Mesenchymal stem cell (in vitro differentiated cells and primary cell): ENCODE results near the gene ELOVL6. TPM values are rescaled to one million over a fixed set of nuclear protein-coding genes. Genes with fewer than 3 reads are reported as not detected.

Source experiments
- DNase-seq: peaks from one replicate; pipeline ENCODE4 v3.0.0-alpha.2; 2013
- H2AFZ ChIP-seq: one replicate; pipeline ENCODE4 v1.6.1; 2013; ENCODE audit warnings: low read depth, mild to moderate bottlenecking, control low read depth, inconsistent platforms, low read length, moderate library complexity
- H2AK5ac ChIP-seq: 2 replicates; pipeline ENCODE4 v1.6.1; 2013; ENCODE audit warnings: low read length, moderate library complexity, mild to moderate bottlenecking, inconsistent platforms; ENCODE audit not compliant: severe bottlenecking
- H2BK120ac ChIP-seq: one replicate; pipeline ENCODE4 v1.6.1; 2013; ENCODE audit warnings: low read depth, mild to moderate bottlenecking, inconsistent platforms, low read length, moderate library complexity
- H2BK12ac ChIP-seq, 2 experiments: one replicate each; pipeline ENCODE4 v1.6.1; 2013; ENCODE audit warnings: inconsistent platforms in 2 of 2, low read length in 2 of 2, mild to moderate bottlenecking in 2 of 2, moderate library complexity in 2 of 2, control low read depth in 1 of 2
- H2BK15ac ChIP-seq: one replicate; pipeline ENCODE4 v1.6.1; 2013; ENCODE audit warnings: mild to moderate bottlenecking, low read depth, inconsistent platforms; ENCODE audit not compliant: poor library complexity, severe bottlenecking
- H2BK5ac ChIP-seq: 2 replicates; pipeline ENCODE4 v1.6.1; 2013; ENCODE audit warnings: low read depth, mild to moderate bottlenecking, low read length, control low read depth, inconsistent platforms; ENCODE audit not compliant: poor library complexity, severe bottlenecking
- H3K14ac ChIP-seq, 2 experiments: one replicate each; pipeline ENCODE4 v1.6.1; 2013; ENCODE audit warnings: inconsistent platforms in 2 of 2, low read length in 2 of 2, control low read depth in 1 of 2, mild to moderate bottlenecking in 1 of 2, moderate library complexity in 1 of 2
- H3K18ac ChIP-seq, 2 experiments: one replicate each; pipeline ENCODE4 v1.6.1; 2013; ENCODE audit warnings: inconsistent platforms in 2 of 2, low read length in 2 of 2, control low read depth in 1 of 2, low read depth in 1 of 2, mild to moderate bottlenecking in 1 of 2
- H3K23ac ChIP-seq, 2 experiments: one replicate each; pipeline ENCODE4 v1.6.1; 2013; ENCODE audit warnings: inconsistent platforms in 2 of 2, low read length in 2 of 2, mild to moderate bottlenecking in 2 of 2, moderate library complexity in 2 of 2, control low read depth in 1 of 2
- H3K27ac ChIP-seq: 2 replicates; pipeline ENCODE4 v1.5.1; 2013; ENCODE audit warnings: mild to moderate bottlenecking, moderate library complexity, low read length, control low read depth, inconsistent platforms; ENCODE audit not compliant: poor library complexity, severe bottlenecking
- H3K27me3 ChIP-seq, 2 experiments: 2 replicates each; pipeline versions ENCODE4 v1.6.1 to v1.7.0; 2013; ENCODE audit warnings: low read length in 2 of 2, mild to moderate bottlenecking in 2 of 2, moderate library complexity in 2 of 2, control low read depth in 1 of 2, inconsistent platforms in 1 of 2; ENCODE audit not compliant: control insufficient read depth in 1 of 2, insufficient read depth in 1 of 2
- H3K36me3 ChIP-seq, 2 experiments: 2 replicates each; pipeline versions ENCODE4 v1.6.1 to v1.7.0; 2013; ENCODE audit warnings: low read length in 2 of 2, control low read depth in 1 of 2, inconsistent platforms in 1 of 2, low read depth in 1 of 2, mild to moderate bottlenecking in 1 of 2; ENCODE audit not compliant: insufficient read depth in 2 of 2, control insufficient read depth in 1 of 2
- H3K4ac ChIP-seq, 2 experiments: one replicate each; pipeline ENCODE4 v1.6.1; 2013; ENCODE audit warnings: inconsistent platforms in 2 of 2, low read length in 2 of 2, mild to moderate bottlenecking in 2 of 2, moderate library complexity in 2 of 2, control low read depth in 1 of 2, low read depth in 1 of 2
- H3K4me1 ChIP-seq: 2 replicates; pipeline ENCODE4 v1.6.1; 2013; ENCODE audit warnings: low read depth, low read length, control low read depth; ENCODE audit not compliant: control insufficient read depth, insufficient read depth
- H3K4me2 ChIP-seq: 2 replicates; pipeline ENCODE4 v1.6.1; 2013; ENCODE audit warnings: low read length, mild to moderate bottlenecking, inconsistent platforms; ENCODE audit not compliant: poor library complexity, severe bottlenecking
- H3K4me3 ChIP-seq, 2 experiments: 2 replicates each; pipeline versions ENCODE4 v1.5.1 to v1.7.0; 2013; ENCODE audit warnings: low read length in 2 of 2, mild to moderate bottlenecking in 2 of 2, control low read depth in 1 of 2, low read depth in 1 of 2; ENCODE audit not compliant: insufficient read depth in 1 of 2
- H3K79me1 ChIP-seq: replicated peaks from 2 replicates; pipeline ENCODE4 v1.6.1; 2013; ENCODE audit warnings: mild to moderate bottlenecking, control low read depth, low read length, inconsistent platforms; ENCODE audit not compliant: poor library complexity, severe bottlenecking
- H3K9ac ChIP-seq: 2 replicates; pipeline ENCODE4 v1.7.0; 2013; ENCODE audit warnings: mild to moderate bottlenecking, low read length, moderate library complexity
- H3K9me3 ChIP-seq: 2 replicates; pipeline ENCODE4 v1.7.0; 2013; ENCODE audit warnings: mild to moderate bottlenecking, low read length; ENCODE audit not compliant: control insufficient read depth
- H4K8ac ChIP-seq: one replicate; pipeline ENCODE4 v1.6.1; 2013; ENCODE audit warnings: inconsistent platforms, mild to moderate bottlenecking, low read length, moderate library complexity
- H4K91ac ChIP-seq: one replicate; pipeline ENCODE4 v1.6.1; 2013; ENCODE audit warnings: mild to moderate bottlenecking, low read length, inconsistent platforms
- WGBS: methylation state at CpG from one replicate; pipeline ENCODE4 v1.1.7; 2013; ENCODE audit warnings: mixed read lengths; 5-methylcytosine and 5-hydroxymethylcytosine counted together
- polyA plus RNA-seq, 2 experiments: library from polyadenylated mRNA; stranded (reverse); fragments of 200-250 nt; gene quantifications; one replicate each; pipeline ENCODE4 v1.2.3, GENCODE V29; 2013

ELOVL6 gene, protein sequence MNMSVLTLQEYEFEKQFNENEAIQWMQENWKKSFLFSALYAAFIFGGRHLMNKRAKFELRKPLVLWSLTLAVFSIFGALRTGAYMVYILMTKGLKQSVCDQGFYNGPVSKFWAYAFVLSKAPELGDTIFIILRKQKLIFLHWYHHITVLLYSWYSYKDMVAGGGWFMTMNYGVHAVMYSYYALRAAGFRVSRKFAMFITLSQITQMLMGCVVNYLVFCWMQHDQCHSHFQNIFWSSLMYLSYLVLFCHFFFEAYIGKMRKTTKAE
- 49.2 TPM for polyA plus RNA-seq (2013, experiment 1 of 2)
- 50.6 TPM for polyA plus RNA-seq (2013, experiment 2 of 2)

DNA sequence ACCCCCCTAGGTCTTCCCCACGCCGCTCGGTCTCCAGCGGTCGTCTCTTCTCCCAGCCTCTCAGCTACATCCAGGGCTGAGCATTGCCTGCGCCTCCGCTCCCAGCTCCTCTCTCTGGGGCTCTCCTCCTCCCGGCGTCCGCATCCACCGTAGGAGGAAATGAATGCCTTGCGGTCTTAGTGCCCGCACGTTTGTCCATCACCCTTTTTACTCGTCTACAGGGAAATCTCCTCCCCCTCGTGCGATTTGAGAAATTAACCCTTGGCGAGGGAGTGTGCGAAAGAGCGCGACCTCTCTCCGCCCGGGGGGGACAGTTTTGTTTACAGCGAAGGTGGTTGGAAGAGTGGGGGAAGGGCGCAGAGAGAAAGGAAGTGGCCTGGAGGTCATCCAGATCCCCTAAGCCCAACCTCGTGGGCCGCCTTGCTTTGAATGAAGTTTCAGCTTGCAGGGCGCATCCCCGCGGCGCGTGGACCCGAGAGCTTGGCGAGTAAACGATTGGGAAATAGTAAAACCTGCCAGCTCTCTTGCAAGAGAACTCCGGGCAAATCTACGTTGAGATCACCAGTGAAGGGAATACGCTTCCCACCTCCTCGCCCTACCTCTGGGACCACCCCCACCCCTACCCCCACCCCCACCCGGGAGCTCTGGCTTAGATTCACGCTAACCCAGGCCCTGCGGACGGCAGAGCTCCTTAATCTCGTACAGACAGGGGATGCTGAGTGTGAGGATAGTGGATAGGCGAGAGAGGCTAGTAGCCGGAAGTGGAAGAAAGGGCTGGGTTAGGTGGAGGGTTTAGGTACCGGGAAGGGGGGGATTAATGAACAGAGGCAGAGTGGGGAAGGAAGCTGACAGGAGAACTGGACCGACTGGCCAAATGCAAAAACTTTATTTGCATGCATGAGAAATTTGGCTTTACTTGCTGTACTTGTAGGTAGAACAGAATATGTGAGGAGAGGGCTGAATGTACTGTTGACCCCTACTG is at the start of gene ELOVL6:
ELOVL6 (minus strand) TSS at position 181 of the 982 bp plus-strand sequence. CDS start 280 bp downstream, outside the sequence.
- Histone ChIP-seq H2BK15ac (peak within 1 kb of the TSS; percentile 60), H3K18ac (peak within 1 kb of the TSS; percentile 75 to 93), H2BK12ac (peak within 1 kb of the TSS in 1 of 2 experiments; percentile 79), H3K9me3 (no peaks in the 10 kb centered on the region), H4K8ac (peak within 1 kb of the TSS; percentile 5), H3K4me3 (peak within 1 kb of the TSS; percentile 94 to 96), H4K91ac (no peak within 1 kb of the TSS), H3K4me2 (peak within 1 kb of the TSS; percentile 78), H2BK120ac (peak within 1 kb of the TSS; percentile 57), H3K79me1 (no peaks in the 10 kb centered on the region), H3K4ac (peak within 1 kb of the TSS; percentile 54 to 57), H2AK5ac (no peak within 1 kb of the TSS), H3K4me1 (no peaks in the 10 kb centered on the region), H3K14ac (peak within 1 kb of the TSS in 1 of 2 experiments; percentile 72), H2AFZ (peak within 1 kb of the TSS; percentile 74), H2BK5ac (no peak within 1 kb of the TSS), H3K9ac (peak within 1 kb of the TSS; percentile 92), H3K36me3 (no peaks in the 10 kb centered on the region), H3K23ac (no peak within 1 kb of the TSS), H3K27ac (peak within 1 kb of the TSS; percentile 62), H3K27me3 (no peaks in the 10 kb centered on the region)
- DNase-seq = peak; percentile 90
- WGBS = 1% methylated on average over 36 of the region's 48 CpGs

DNA sequence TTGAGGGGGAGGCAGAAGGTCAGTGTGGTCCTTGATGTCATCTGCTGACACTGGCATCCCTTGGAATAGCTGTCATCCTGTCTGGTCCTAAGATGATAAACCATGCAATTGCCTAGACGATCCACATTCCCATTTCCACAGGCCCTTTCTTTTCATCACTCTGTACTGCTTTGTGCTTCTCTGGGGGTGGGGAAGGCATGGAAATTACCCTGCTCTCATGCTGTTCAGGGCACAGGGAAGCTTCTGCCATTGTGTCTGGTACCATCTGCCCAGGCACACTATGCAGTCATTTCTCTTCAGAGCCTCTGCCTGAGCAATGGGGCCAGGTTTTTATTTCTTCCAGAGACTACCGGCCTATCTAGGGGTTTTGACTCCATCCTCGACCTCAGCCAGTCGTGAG is 49.7 kb upstream of the ELOVL6 start:
- WGBS = 88% methylated on average over 4 of the region's 4 CpGs
- Histone ChIP-seq H3K23ac (no peak overlapping the region), H4K91ac (no peak overlapping the region), H3K27me3 (no peaks in the 10 kb centered on the region), H3K79me1 (no peaks in the 10 kb centered on the region), H3K18ac (no peak overlapping the region), H2BK5ac (no peak overlapping the region), H3K27ac (no peak overlapping the region), H4K8ac (no peak overlapping the region), H3K9me3 (no peaks in the 10 kb centered on the region), H3K4me1 (no peaks in the 10 kb centered on the region), H2BK12ac (no peak overlapping the region), H3K9ac (no peak overlapping the region), H2AFZ (no peak overlapping the region), H2BK120ac (no peak overlapping the region), H3K4ac (no peak overlapping the region), H3K4me2 (no peak overlapping the region), H2AK5ac (no peak overlapping the region), H3K36me3 (no peaks in the 10 kb centered on the region), H3K14ac (peak overlapping the region in 1 of 2 experiments; percentile 7), H2BK15ac (no peak overlapping the region), H3K4me3 (no peak overlapping the region)
- no peak for DNase-seq

DNA sequence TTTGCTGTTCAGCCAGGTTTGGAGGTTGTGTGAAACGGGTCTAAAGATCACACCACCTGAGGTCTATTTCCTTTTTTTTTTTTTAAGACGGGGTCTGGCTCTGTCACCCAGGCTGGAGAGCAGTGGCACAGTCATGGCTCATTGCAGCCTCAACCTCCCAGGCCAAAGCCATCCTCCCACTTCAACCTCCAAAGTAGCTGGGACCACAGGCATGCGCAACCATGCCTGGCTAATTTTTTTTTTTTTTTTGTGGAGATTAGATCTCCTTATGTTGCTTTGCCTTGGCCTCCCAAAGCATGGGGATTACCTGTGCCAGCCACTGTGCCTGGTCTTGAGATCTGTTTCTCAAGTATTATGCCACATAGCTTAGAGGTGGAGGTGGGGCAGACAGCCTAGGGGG is 49.2 kb upstream of the ELOVL6 start:
- no peaks in the 10 kb centered on the region for H3K79me1 ChIP-seq
- H3K36me3 ChIP-seq = no peaks in the 10 kb centered on the region
- no peak overlapping the region for H3K4me3 ChIP-seq
- no peak overlapping the region for H2BK120ac ChIP-seq
- H2BK15ac ChIP-seq = no peak overlapping the region
- H2BK5ac ChIP-seq = no peak overlapping the region
- H3K14ac ChIP-seq = no peak overlapping the region
- no peak overlapping the region for H2AFZ ChIP-seq
- H3K23ac ChIP-seq = no peak overlapping the region
- no peak overlapping the region for H4K91ac ChIP-seq
- H3K9ac ChIP-seq = no peak overlapping the region
- H4K8ac ChIP-seq = no peak overlapping the region
- no peak overlapping the region for H3K27ac ChIP-seq
- DNase-seq = no peak
- H3K4me2 ChIP-seq = no peak overlapping the region
- no peaks in the 10 kb centered on the region for H3K4me1 ChIP-seq
- H3K9me3 ChIP-seq = no peaks in the 10 kb centered on the region
- no peak overlapping the region for H2BK12ac ChIP-seq
- H2AK5ac ChIP-seq = no peak overlapping the region
- H3K4ac ChIP-seq = no peak overlapping the region
- no peaks in the 10 kb centered on the region for H3K27me3 ChIP-seq
- no peak overlapping the region for H3K18ac ChIP-seq
- WGBS = 87% methylated on average over 3 of the region's 3 CpGs

- Histone ChIP-seq H2BK120ac (no peak overlapping the region), H3K18ac (no peak overlapping the region), H2BK12ac (no peak overlapping the region), H3K23ac (no peak overlapping the region), H3K9me3 (no peaks in the 10 kb centered on the region), H3K36me3 (no peaks in the 10 kb centered on the region), H3K79me1 (no peaks in the 10 kb centered on the region), H3K27ac (no peak overlapping the region), H2AK5ac (no peak overlapping the region), H3K4ac (no peak overlapping the region), H3K4me2 (peak overlapping the region; percentile 50), H4K8ac (no peak overlapping the region), H3K4me3 (peak overlapping the region in 1 of 2 experiments; percentile 41), H2BK5ac (peak overlapping the region; percentile 66), H2AFZ (no peak overlapping the region), H3K27me3 (no peaks in the 10 kb centered on the region), H3K14ac (no peak overlapping the region), H4K91ac (no peak overlapping the region), H3K4me1 (no peaks in the 10 kb centered on the region), H2BK15ac (no peak overlapping the region), H3K9ac (no peak overlapping the region)
- no peak for DNase-seq
- 50% methylated on average over 3 of the region's 5 CpGs for WGBS
These were observed 47.2 kb upstream of the ELOVL6 start for GRCh38 chr4:110245577-110245976.
